GM20000 (cell line): ENCODE results near the gene PPP6R3.

Experiments
- DNase-seq: peaks from one replicate; pipeline ENCODE4 v3.0.0; 2012; ENCODE audit warnings: low spot score
- TF ChIP-seq, protein P1 (sequence below): IDR thresholded peaks from 2 replicates; pipeline ENCODE4 v1.5.1; 2012; ENCODE audit warnings: mild to moderate bottlenecking, control low read depth; ENCODE audit errors: extremely low read depth, missing control alignments

The PPP6R3 gene, protein sequence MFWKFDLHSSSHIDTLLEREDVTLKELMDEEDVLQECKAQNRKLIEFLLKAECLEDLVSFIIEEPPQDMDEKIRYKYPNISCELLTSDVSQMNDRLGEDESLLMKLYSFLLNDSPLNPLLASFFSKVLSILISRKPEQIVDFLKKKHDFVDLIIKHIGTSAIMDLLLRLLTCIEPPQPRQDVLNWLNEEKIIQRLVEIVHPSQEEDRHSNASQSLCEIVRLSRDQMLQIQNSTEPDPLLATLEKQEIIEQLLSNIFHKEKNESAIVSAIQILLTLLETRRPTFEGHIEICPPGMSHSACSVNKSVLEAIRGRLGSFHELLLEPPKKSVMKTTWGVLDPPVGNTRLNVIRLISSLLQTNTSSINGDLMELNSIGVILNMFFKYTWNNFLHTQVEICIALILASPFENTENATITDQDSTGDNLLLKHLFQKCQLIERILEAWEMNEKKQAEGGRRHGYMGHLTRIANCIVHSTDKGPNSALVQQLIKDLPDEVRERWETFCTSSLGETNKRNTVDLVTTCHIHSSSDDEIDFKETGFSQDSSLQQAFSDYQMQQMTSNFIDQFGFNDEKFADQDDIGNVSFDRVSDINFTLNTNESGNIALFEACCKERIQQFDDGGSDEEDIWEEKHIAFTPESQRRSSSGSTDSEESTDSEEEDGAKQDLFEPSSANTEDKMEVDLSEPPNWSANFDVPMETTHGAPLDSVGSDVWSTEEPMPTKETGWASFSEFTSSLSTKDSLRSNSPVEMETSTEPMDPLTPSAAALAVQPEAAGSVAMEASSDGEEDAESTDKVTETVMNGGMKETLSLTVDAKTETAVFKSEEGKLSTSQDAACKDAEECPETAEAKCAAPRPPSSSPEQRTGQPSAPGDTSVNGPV

DNA sequence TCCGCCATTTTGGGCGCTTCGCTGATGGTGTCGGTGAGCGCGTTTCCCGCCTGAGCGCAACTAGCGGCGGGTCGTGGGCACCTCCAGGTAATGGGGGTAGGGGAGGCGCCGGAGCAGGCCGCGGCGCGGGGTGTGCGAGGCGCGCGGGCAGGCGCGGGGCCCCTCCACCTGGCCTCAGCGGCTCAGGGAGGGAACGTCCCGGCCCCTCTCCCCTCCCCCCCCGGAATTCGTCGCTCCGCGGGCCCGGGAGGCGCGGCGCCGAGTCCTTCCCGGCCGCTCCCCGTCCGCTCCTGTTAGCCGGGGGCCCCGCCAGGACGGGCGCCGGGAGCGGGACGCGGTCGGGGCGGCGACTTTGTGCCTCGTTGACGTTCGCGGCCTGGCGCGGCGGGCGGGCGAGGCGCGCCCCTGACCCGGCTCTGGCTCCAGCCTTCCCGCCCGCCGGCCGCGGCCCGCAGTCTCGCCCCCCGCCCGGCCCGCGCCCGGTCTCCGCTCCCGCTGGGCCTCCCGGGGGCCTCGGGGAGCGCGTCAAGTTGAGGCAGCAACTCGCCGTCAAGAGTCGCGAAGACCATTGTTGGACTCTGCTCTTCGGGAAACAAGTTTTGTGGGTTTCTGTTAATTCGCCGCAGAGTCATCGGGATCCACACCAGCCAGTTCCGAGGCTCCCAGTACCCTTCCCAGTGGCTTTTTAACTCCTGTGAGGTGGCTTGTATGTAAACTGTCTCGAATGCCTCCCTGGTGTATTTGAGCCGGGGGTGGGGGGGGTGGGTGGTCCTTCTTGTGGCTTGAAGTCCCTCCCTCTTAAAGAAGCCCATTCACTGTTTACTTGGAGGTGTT lies at the start of gene PPP6R3:
PPP6R3 (plus strand) TSS at position 12 of the 834 bp plus-strand sequence. CDS start 76,913 bp downstream, outside the sequence.
- TF ChIP-seq, protein P1, sequence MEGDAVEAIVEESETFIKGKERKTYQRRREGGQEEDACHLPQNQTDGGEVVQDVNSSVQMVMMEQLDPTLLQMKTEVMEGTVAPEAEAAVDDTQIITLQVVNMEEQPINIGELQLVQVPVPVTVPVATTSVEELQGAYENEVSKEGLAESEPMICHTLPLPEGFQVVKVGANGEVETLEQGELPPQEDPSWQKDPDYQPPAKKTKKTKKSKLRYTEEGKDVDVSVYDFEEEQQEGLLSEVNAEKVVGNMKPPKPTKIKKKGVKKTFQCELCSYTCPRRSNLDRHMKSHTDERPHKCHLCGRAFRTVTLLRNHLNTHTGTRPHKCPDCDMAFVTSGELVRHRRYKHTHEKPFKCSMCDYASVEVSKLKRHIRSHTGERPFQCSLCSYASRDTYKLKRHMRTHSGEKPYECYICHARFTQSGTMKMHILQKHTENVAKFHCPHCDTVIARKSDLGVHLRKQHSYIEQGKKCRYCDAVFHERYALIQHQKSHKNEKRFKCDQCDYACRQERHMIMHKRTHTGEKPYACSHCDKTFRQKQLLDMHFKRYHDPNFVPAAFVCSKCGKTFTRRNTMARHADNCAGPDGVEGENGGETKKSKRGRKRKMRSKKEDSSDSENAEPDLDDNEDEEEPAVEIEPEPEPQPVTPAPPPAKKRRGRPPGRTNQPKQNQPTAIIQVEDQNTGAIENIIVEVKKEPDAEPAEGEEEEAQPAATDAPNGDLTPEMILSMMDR = no peak
- DNase-seq = peak; percentile 49

DNA sequence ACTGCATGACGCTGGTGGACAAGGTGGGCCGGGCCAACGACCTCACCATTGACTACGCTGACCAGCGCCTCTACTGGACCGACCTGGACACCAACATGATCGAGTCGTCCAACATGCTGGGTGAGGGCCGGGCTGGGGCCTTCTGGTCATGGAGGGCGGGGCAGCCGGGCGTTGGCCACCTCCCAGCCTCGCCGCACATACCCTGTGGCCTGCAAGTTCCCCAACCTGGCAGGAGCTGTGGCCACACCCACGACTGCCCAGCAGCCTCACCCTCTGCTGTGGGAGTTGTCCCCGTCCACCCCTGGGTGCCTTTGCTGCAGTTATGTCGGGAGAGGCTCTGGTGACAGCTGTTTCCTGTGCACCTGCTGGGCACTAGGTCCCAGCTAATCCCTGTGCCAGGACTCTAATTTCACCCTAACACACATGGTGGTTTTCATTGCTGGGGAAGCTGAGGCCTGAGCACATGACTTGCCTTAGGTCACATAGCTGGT lies 49.0 kb upstream of the PPP6R3 start:
- DNase-seq = no peak
- TF ChIP-seq, protein P1 = no peak

DNA sequence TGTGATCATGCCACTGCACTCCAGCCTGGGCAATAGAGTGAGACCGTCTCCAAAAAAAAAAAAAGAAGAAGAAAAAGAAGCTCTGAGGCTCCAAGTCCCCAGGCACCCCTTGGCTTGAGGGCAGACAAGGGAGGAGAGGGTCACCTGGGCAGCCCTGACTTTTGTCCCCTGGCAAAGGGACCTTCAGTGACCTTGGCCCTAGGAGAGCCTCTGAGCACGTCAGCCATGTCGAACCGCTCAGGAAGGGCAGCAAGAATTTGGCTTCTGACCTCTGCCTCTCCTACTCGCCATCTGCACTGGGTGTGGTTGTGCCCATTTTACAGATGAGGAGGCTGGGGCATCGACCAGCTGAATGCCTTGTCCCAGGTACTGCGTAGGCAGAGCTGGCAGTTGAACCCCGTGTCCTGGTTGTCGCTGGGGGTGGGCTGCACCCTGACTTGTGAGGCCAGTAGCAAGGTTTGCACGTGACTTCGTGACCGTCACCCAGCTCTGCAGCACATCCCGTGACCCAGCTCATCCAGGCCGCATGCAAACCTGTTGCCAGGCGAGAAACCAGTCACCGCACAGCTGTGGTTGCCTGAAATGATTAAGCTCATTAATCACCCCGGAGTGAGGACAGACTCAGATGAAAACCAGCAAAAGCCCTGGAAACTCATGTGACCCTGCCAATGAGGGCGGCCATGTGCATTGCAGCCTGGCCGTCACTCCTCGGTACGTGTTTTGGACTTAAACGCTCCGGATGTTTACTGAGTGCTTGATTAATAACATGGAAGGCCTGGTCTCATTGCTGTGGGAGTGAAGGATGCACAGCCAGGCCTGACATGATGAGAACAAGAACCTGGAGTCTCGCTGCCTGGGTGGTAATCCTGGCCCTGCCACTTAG lies 47.7 kb upstream of the PPP6R3 start:
- TF ChIP-seq, protein P1 = no peak
- DNase-seq = peak; percentile 56

DNA sequence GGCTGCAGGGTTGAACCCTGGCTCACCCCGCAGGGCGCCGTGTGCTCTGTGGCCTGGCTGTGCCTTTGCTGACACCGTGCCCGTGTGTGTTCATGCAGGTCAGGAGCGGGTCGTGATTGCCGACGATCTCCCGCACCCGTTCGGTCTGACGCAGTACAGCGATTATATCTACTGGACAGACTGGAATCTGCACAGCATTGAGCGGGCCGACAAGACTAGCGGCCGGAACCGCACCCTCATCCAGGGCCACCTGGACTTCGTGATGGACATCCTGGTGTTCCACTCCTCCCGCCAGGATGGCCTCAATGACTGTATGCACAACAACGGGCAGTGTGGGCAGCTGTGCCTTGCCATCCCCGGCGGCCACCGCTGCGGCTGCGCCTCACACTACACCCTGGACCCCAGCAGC lies 47.0 kb upstream of the PPP6R3 start:
- TF ChIP-seq, protein P1 = no peak
- DNase-seq = no peak

DNA sequence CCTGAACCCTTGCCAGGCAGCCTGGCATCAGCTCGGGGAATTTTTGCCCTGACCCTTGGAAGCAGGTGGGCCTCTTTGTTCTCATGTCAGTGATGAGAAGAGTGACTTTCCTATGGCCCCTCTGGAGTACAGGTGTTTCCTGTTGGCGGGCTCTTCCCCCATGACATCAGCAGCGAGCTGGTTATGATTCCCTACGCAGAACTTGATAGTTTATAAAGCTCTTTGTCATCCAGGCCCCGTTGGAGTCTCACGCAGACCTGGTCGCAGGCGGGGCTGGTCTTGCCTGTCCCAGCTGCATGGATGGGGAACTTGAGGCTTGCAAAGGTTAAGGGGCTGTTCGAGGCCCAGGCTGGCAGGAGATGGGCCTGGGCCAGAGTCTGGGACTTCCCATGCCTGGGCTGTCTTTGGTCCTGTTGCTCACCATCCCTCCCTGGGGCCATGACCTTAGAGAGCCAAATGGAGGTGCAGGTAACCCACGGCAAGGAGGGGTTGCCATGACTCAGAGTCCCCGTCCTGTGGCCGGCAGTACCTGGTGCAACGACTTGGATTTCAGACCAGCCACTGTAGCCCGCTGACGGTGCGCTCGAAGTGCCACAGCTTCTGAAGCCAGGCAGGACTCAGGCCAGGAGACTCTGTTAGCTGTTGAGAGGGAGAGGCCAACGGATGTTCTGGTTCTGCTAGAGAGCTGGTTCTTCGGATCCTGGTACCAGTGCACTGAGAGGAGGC lies 45.9 kb upstream of the PPP6R3 start:
- DNase-seq = no peak
- TF ChIP-seq, protein P1 = no peak
